ENCODE measurements around the gene HECTD4. TPM values are rescaled to one million over a fixed set of nuclear protein-coding genes. Genes with fewer than 3 reads are reported as not detected.
"Not testable (repeated sequence)": the region's sequence is repeated elsewhere in the genome, so short reads cannot be mapped to it uniquely, and the experiment has no call there.

HECTD4 gene
- total RNA-seq, 1 donor from 2014 or later, result 33.6 TPM

- peak overlapping the region; percentile 99 for H3K27ac Mint-ChIP-seq
- intact Hi-C loops (cut with micrococcal nuclease), result loop anchor here (10.0 kb wide), 1 partner anchor 1013 kb away; the partner anchor contains the start of gene SH2B3
- no peaks in the 10 kb centered on the region for H3K9me3 Mint-ChIP-seq
- H3K4me1 Mint-ChIP-seq, result peaks cover 42% of the 10 kb centered on the region
- no peak for DNase-seq
- peaks cover 5% of the 10 kb centered on the region for H3K27me3 Mint-ChIP-seq
- H3K4me3 Mint-ChIP-seq, result peak overlapping the region; percentile 96
- peaks cover 21% of the 10 kb centered on the region for H3K36me3 Mint-ChIP-seq (ENCODE audit: low read depth)
Observed at GRCh38 chr12:112418273-112418607, 36.0 kb upstream of the HECTD4 start.

GRCh38 chr12:112415457-112415856 lies 33.2 kb upstream of the HECTD4 start:
- not testable (repeated sequence) for H3K9me3 Mint-ChIP-seq; H3K27ac Mint-ChIP-seq; H3K4me3 Mint-ChIP-seq; DNase-seq; H3K36me3 Mint-ChIP-seq (ENCODE audit: low read depth); H3K27me3 Mint-ChIP-seq
- peaks cover 24% of the 10 kb centered on the region for H3K4me1 Mint-ChIP-seq
- intact Hi-C loops (cut with micrococcal nuclease), result loop anchor here (10.0 kb wide), 1 partner anchor 1011 kb away; the partner anchor contains the start of gene SH2B3

GRCh38 chr12:112413855-112414625 lies 31.8 kb upstream of the HECTD4 start:
- Mint-ChIP-seq H3K4me1 (peaks cover 13% of the 10 kb centered on the region), H3K9me3 (no peaks in the 10 kb centered on the region), H3K27me3 (peaks cover 5% of the 10 kb centered on the region), H3K4me3 (no peak overlapping the region), H3K27ac (no peak overlapping the region), H3K36me3 (ENCODE audit: low read depth) (peaks cover 6% of the 10 kb centered on the region)
- intact Hi-C loops (cut with micrococcal nuclease), result loop anchor here (5.0 to 10.0 kb wide), 2 partner anchors 467 to 1009 kb away; partner anchors contain the start of gene SH2B3
- no peak for DNase-seq

- Mint-ChIP-seq H3K36me3 (ENCODE audit: low read depth) (peaks cover 42% of the 10 kb centered on the region), H3K27ac (no peak overlapping the region), H3K4me1 (peaks cover 24% of the 10 kb centered on the region), H3K4me3 (peak overlapping the region; percentile 93), H3K27me3 (no peaks in the 10 kb centered on the region), H3K9me3 (no peaks in the 10 kb centered on the region)
- intact Hi-C loops (cut with micrococcal nuclease), result loop anchor here (1.0 to 10.0 kb wide), 8 partner anchors 9 to 1005 kb away; partner anchors contain the start of genes ERP29, HECTD4, MAPKAPK5 and SH2B3
- no peak for DNase-seq
Observed at GRCh38 chr12:112409906-112410244, 27.6 kb upstream of the HECTD4 start.

GRCh38 chr12:112409064-112409905 lies 27.1 kb upstream of the HECTD4 start, which contains the start of gene RPL6:
Gene RPL6, minus strand, starts transcription at chr12:112409605. Its CDS starts 949 bp downstream, at chr12:112408656.
- peak; percentile 94 for DNase-seq
- Mint-ChIP-seq H3K4me3 (peak within 1 kb of the TSS; percentile 93), H3K27ac (peak within 1 kb of the TSS; percentile 100), H3K9me3 (no peaks in the 10 kb centered on the region), H3K36me3 (ENCODE audit: low read depth) (peaks cover 48% of the 10 kb centered on the region), H3K27me3 (no peaks in the 10 kb centered on the region), H3K4me1 (peaks cover 27% of the 10 kb centered on the region)
- intact Hi-C loops (cut with micrococcal nuclease), result loop anchor here (1.0 to 2.0 kb wide), 6 partner anchors 10 to 567 kb away; partner anchors contain the start of genes ERP29, HECTD4, MAPKAPK5 and TMEM116

GRCh38 chr12:112408621-112409020 lies 26.4 kb upstream of the HECTD4 start:
- Mint-ChIP-seq H3K36me3 (ENCODE audit: low read depth) (peaks cover 49% of the 10 kb centered on the region), H3K4me3 (peak overlapping the region; percentile 93), H3K27ac (peak overlapping the region; percentile 100), H3K9me3 (no peaks in the 10 kb centered on the region), H3K4me1 (peaks cover 27% of the 10 kb centered on the region), H3K27me3 (no peaks in the 10 kb centered on the region)
- peak; percentile 68 for DNase-seq
- intact Hi-C loops (cut with micrococcal nuclease), result loop anchor here (1.0 to 2.0 kb wide), 6 partner anchors 11 to 566 kb away; partner anchors contain the start of genes ERP29, HECTD4, MAPKAPK5 and TMEM116

- Mint-ChIP-seq H3K4me1 (peaks cover 27% of the 10 kb centered on the region), H3K4me3 (peak overlapping the region; percentile 93), H3K36me3 (ENCODE audit: low read depth) (peaks cover 52% of the 10 kb centered on the region), H3K27ac (peak overlapping the region; percentile 62)
- H3K27me3 Mint-ChIP-seq, DNase-seq, H3K9me3 Mint-ChIP-seq: not testable (repeated sequence)
- intact Hi-C loops (cut with micrococcal nuclease), result loop anchor here (2.0 kb wide), 3 partner anchors 21 to 395 kb away; partner anchors contain the start of genes ERP29 and TMEM116
Observed at GRCh38 chr12:112407683-112408082, 25.5 kb upstream of the HECTD4 start.

- no peak for DNase-seq
- Mint-ChIP-seq H3K9me3 (no peaks in the 10 kb centered on the region), H3K36me3 (ENCODE audit: low read depth) (peaks cover 52% of the 10 kb centered on the region), H3K27ac (no peak overlapping the region), H3K4me1 (peaks cover 27% of the 10 kb centered on the region), H3K4me3 (peak overlapping the region; percentile 93), H3K27me3 (no peaks in the 10 kb centered on the region)
- intact Hi-C loops (cut with micrococcal nuclease), result no loop called here
Observed at GRCh38 chr12:112406519-112407488, 24.6 kb upstream of the HECTD4 start.

GRCh38 chr12:112401903-112402498 lies 19.8 kb upstream of the HECTD4 start:
- DNase-seq, result no peak
- intact Hi-C loops (cut with micrococcal nuclease), result no loop called here
- Mint-ChIP-seq H3K27ac (no peak overlapping the region), H3K4me1 (peaks cover 8% of the 10 kb centered on the region), H3K9me3 (no peaks in the 10 kb centered on the region), H3K27me3 (no peaks in the 10 kb centered on the region), H3K4me3 (no peak overlapping the region), H3K36me3 (ENCODE audit: low read depth) (peaks cover 30% of the 10 kb centered on the region)

GRCh38 chr12:112401054-112401453 lies 18.8 kb upstream of the HECTD4 start:
- no peaks in the 10 kb centered on the region for H3K9me3 Mint-ChIP-seq
- peaks cover 21% of the 10 kb centered on the region for H3K36me3 Mint-ChIP-seq (ENCODE audit: low read depth)
- DNase-seq, result no peak
- H3K27me3 Mint-ChIP-seq, result peaks cover 8% of the 10 kb centered on the region
- no peak overlapping the region for H3K4me3 Mint-ChIP-seq
- intact Hi-C loops (cut with micrococcal nuclease), result no loop called here
- H3K27ac Mint-ChIP-seq, result no peak overlapping the region
- H3K4me1 Mint-ChIP-seq, result peaks cover 6% of the 10 kb centered on the region

GRCh38 chr12:112393328-112393727 lies 11.1 kb upstream of the HECTD4 start:
- intact Hi-C loops (cut with micrococcal nuclease), result no loop called here
- H3K4me1 Mint-ChIP-seq, result no peaks in the 10 kb centered on the region
- peaks cover 14% of the 10 kb centered on the region for H3K27me3 Mint-ChIP-seq
- no peak overlapping the region for H3K27ac Mint-ChIP-seq
- no peaks in the 10 kb centered on the region for H3K9me3 Mint-ChIP-seq
- DNase-seq, result no peak
- H3K36me3 Mint-ChIP-seq (ENCODE audit: low read depth), result no peaks in the 10 kb centered on the region
- no peak overlapping the region for H3K4me3 Mint-ChIP-seq

- H3K27ac Mint-ChIP-seq; H3K9me3 Mint-ChIP-seq; DNase-seq; H3K36me3 Mint-ChIP-seq (ENCODE audit: low read depth); H3K27me3 Mint-ChIP-seq; H3K4me3 Mint-ChIP-seq: not testable (repeated sequence)
- intact Hi-C loops (cut with micrococcal nuclease), result loop anchor here (5.0 to 10.0 kb wide), 3 partner anchors 88 to 705 kb away; partner anchors contain the start of genes ACAD10, BRAP and MAPKAPK5
- peaks cover 13% of the 10 kb centered on the region for H3K4me1 Mint-ChIP-seq
Observed at GRCh38 chr12:112389922-112390654, 7.9 kb upstream of the HECTD4 start.
